Neuronal stem cell (in vitro differentiated cells): ENCODE measurements around the gene TALDO1.
A peak's percentile ranks its signal among the peaks of the same experiment; 100 is the strongest.

Experiments
- DNase-seq: peaks from one replicate; pipeline ENCODE4 v3.0.0-alpha.2; 2013; ENCODE audit warnings: low spot score
- H2AFZ ChIP-seq: one replicate; pipeline ENCODE4 v1.6.1; 2013; ENCODE audit warnings: mild to moderate bottlenecking, low read length, inconsistent platforms
- H2AK5ac ChIP-seq: 2 replicates; pipeline ENCODE4 v1.6.1; 2013; ENCODE audit warnings: low read depth, mild to moderate bottlenecking, inconsistent platforms, low read length, moderate library complexity, mixed read lengths
- H2BK120ac ChIP-seq: 2 replicates; pipeline ENCODE4 v1.6.1; 2013; ENCODE audit warnings: low read depth, mild to moderate bottlenecking, inconsistent platforms, low read length, moderate library complexity, mixed read lengths
- H2BK12ac ChIP-seq: one replicate; pipeline ENCODE4 v1.6.1; 2013; ENCODE audit warnings: low read length, inconsistent platforms
- H2BK15ac ChIP-seq: 2 replicates; pipeline ENCODE4 v1.6.1; 2013; ENCODE audit warnings: mild to moderate bottlenecking, low read length, inconsistent platforms, mixed read lengths
- H2BK5ac ChIP-seq: one replicate; pipeline ENCODE4 v1.6.1; 2013; ENCODE audit warnings: inconsistent platforms, mild to moderate bottlenecking, low read length, moderate library complexity
- H3K14ac ChIP-seq: one replicate; pipeline ENCODE4 v1.6.1; 2013; ENCODE audit warnings: low read length, inconsistent platforms
- H3K18ac ChIP-seq: 2 replicates; pipeline ENCODE4 v1.6.1; 2013; ENCODE audit warnings: low read length, inconsistent platforms
- H3K23ac ChIP-seq: 2 replicates; pipeline ENCODE4 v1.6.1; 2013; ENCODE audit warnings: low read depth, mild to moderate bottlenecking, mixed read lengths, low read length, inconsistent platforms; ENCODE audit not compliant: poor library complexity
- H3K27ac ChIP-seq: replicated peaks from 3 replicates; pipeline ENCODE4 v1.5.1; 2013; ENCODE audit warnings: low read length, inconsistent platforms
- H3K27me3 ChIP-seq, 3 experiments: 2 replicates each; pipeline ENCODE4 v1.6.1; 2013; ENCODE audit warnings: low read length in 3 of 3, mild to moderate bottlenecking in 2 of 3, inconsistent platforms in 1 of 3, low read depth in 1 of 3, mixed read lengths in 1 of 3, moderate library complexity in 1 of 3; ENCODE audit not compliant: control insufficient read depth in 3 of 3, insufficient read depth in 3 of 3
- H3K36me3 ChIP-seq, 2 donors: replicated peaks in 1 of 2; 2 replicates each; pipeline ENCODE4 v1.6.1; 2013; ENCODE audit warnings: low read length in 2 of 2; ENCODE audit not compliant: control insufficient read depth in 2 of 2, insufficient read depth in 2 of 2
- H3K4ac ChIP-seq: 2 replicates; pipeline ENCODE4 v1.6.1; 2013; ENCODE audit warnings: inconsistent platforms, mild to moderate bottlenecking, low read length, moderate library complexity
- H3K4me1 ChIP-seq, 2 donors: 1 replicate in 1 of 2; 2 replicates in 1 of 2; pipeline ENCODE4 v1.6.1; 2013; ENCODE audit warnings: low read length in 2 of 2, low read depth in 1 of 2; ENCODE audit not compliant: control insufficient read depth in 2 of 2, insufficient read depth in 1 of 2
- H3K4me2 ChIP-seq: one replicate; pipeline ENCODE4 v1.6.1; 2013; ENCODE audit warnings: mild to moderate bottlenecking, low read length, inconsistent platforms; ENCODE audit not compliant: insufficient read depth, poor library complexity, severe bottlenecking
- H3K4me3 ChIP-seq, 2 donors: 2 replicates each; pipeline ENCODE4 v1.5.1; 2013; ENCODE audit warnings: low read length in 2 of 2, mild to moderate bottlenecking in 2 of 2, inconsistent platforms in 1 of 2, moderate library complexity in 1 of 2
- H3K79me1 ChIP-seq: one replicate; pipeline ENCODE4 v1.6.1; 2013; ENCODE audit warnings: low read depth, mild to moderate bottlenecking, inconsistent platforms, low read length, moderate library complexity
- H3K9ac ChIP-seq: one replicate; pipeline ENCODE4 v1.6.1; 2013; ENCODE audit warnings: mild to moderate bottlenecking, low read depth, low read length, inconsistent platforms; ENCODE audit not compliant: poor library complexity
- H3K9me3 ChIP-seq, 2 donors: replicated peaks in 1 of 2; 2 replicates each; pipeline versions ENCODE3 to v1.6.1; 2013; ENCODE audit warnings: low read length in 2 of 2, mild to moderate bottlenecking in 2 of 2, inconsistent platforms in 1 of 2, low read depth in 1 of 2, mixed read lengths in 1 of 2, moderate library complexity in 1 of 2; ENCODE audit not compliant: control insufficient read depth in 2 of 2, insufficient read depth in 1 of 2
- H4K8ac ChIP-seq: one replicate; pipeline ENCODE4 v1.6.1; 2013; ENCODE audit warnings: low read depth, mild to moderate bottlenecking, inconsistent platforms, low read length, moderate library complexity
- H4K91ac ChIP-seq: one replicate; pipeline ENCODE4 v1.6.1; 2013; ENCODE audit warnings: low read length, low read depth, mild to moderate bottlenecking, inconsistent platforms; ENCODE audit not compliant: poor library complexity
- WGBS, 2 donors: extraction: QIAGEN DNeasy Blood & Tissue Kit; methylation state at CpG; one replicate each; pipeline ENCODE4 v1.1.7; 2013; ENCODE audit warnings: missing lambda C conversion rate in 2 of 2, mixed read lengths in 1 of 2; ENCODE audit not compliant: insufficient read length in 2 of 2, insufficient replicate concordance in 1 of 2; ENCODE audit errors: extremely low coverage in 2 of 2; 5-methylcytosine and 5-hydroxymethylcytosine counted together

The TALDO1 gene

GRCh38 chr11:706439-706956, 40.8 kb upstream of the TALDO1 start:
- no CpG with 5 or more reads among the region's 22 CpGs for WGBS, 2 donors

GRCh38 chr11:706957-707816, 40.1 kb upstream of the TALDO1 start:
- H3K27me3 ChIP-seq, result peaks cover 0 to 18% (median 0%) of the 10 kb centered on the region in 3 experiments
- H3K4me3 ChIP-seq, result peak overlapping the region in 1 of 2 donors; percentile 59
- H2BK12ac ChIP-seq, result peak overlapping the region; percentile 75
- H3K79me1 ChIP-seq, result peaks cover 2% of the 10 kb centered on the region
- H3K4me1 ChIP-seq, result peaks cover 12 to 17% of the 10 kb centered on the region in 2 donors
- peak overlapping the region; percentile 98 for H2AK5ac ChIP-seq
- H2BK5ac ChIP-seq, result peak overlapping the region; percentile 75
- peak overlapping the region; percentile 84 for H3K9ac ChIP-seq
- peak overlapping the region; percentile 78 for H3K18ac ChIP-seq
- peak overlapping the region; percentile 87 for H2BK120ac ChIP-seq
- no CpG with 5 or more reads among the region's 30 CpGs for WGBS, 2 donors
- H3K36me3 ChIP-seq, result peaks cover 2 to 9% of the 10 kb centered on the region in 2 donors
- peak overlapping the region; percentile 74 for H2AFZ ChIP-seq
- peak overlapping the region; percentile 0 for H4K8ac ChIP-seq
- peak overlapping the region; percentile 73 for H3K4me2 ChIP-seq
- no peaks in the 10 kb centered on the region for H3K9me3 ChIP-seq
- H3K4ac ChIP-seq, result peak overlapping the region; percentile 53
- H3K23ac ChIP-seq, result peak overlapping the region; percentile 85
- H3K27ac ChIP-seq, result no peak overlapping the region
- no peak overlapping the region for H4K91ac ChIP-seq
- H3K14ac ChIP-seq, result peak overlapping the region; percentile 82
- no peak for DNase-seq
- peak overlapping the region; percentile 98 for H2BK15ac ChIP-seq

More at GRCh38 chr11:706439-706956, 40.8 kb upstream of the TALDO1 start:
- H3K27me3 ChIP-seq, result peaks cover 0 to 18% (median 0%) of the 10 kb centered on the region in 3 experiments
- H4K91ac ChIP-seq, result no peak overlapping the region
- peak overlapping the region in 1 of 2 donors; percentile 59 for H3K4me3 ChIP-seq
- H3K4ac ChIP-seq, result no peak overlapping the region
- no peak overlapping the region for H2BK12ac ChIP-seq
- peak overlapping the region; percentile 73 for H3K4me2 ChIP-seq
- H3K9ac ChIP-seq, result peak overlapping the region; percentile 84
- no peak for DNase-seq
- peak overlapping the region; percentile 98 for H2BK15ac ChIP-seq
- peak overlapping the region; percentile 85 for H3K23ac ChIP-seq
- H3K18ac ChIP-seq, result peak overlapping the region; percentile 91
- peak overlapping the region; percentile 87 for H2BK120ac ChIP-seq
- H3K27ac ChIP-seq, result no peak overlapping the region
- no peaks in the 10 kb centered on the region for H3K9me3 ChIP-seq
- peak overlapping the region; percentile 74 for H2AFZ ChIP-seq
- no peak overlapping the region for H3K14ac ChIP-seq
- peaks cover 2% of the 10 kb centered on the region for H3K79me1 ChIP-seq
- peak overlapping the region; percentile 75 for H2BK5ac ChIP-seq
- H3K4me1 ChIP-seq, result peaks cover 12 to 17% of the 10 kb centered on the region in 2 donors
- peaks cover 2 to 15% of the 10 kb centered on the region in 2 donors for H3K36me3 ChIP-seq
- H2AK5ac ChIP-seq, result peak overlapping the region; percentile 98
- H4K8ac ChIP-seq, result peak overlapping the region; percentile 0

GRCh38 chr11:707817-708420, 39.3 kb upstream of the TALDO1 start:
- Histone ChIP-seq H2BK12ac (peak overlapping the region; percentile 14), H3K14ac (peak overlapping the region; percentile 21), H3K9ac (no peak overlapping the region), H2AFZ (no peak overlapping the region), H2BK5ac (no peak overlapping the region), H3K4me3 (no peak overlapping the region), H3K27ac (no peak overlapping the region), H4K8ac (no peak overlapping the region), H3K4ac (peak overlapping the region; percentile 53), H3K79me1 (peaks cover 2% of the 10 kb centered on the region), H3K4me1 (peaks cover 12 to 17% of the 10 kb centered on the region in 2 donors), H2AK5ac (peak overlapping the region; percentile 98), H4K91ac (no peak overlapping the region), H3K36me3 (peaks cover 2 to 9% of the 10 kb centered on the region in 2 donors), H3K4me2 (no peak overlapping the region), H2BK120ac (no peak overlapping the region), H2BK15ac (peak overlapping the region; percentile 98), H3K9me3 (no peaks in the 10 kb centered on the region), H3K27me3 (peaks cover 0 to 18% (median 0%) of the 10 kb centered on the region in 3 experiments), H3K18ac (peak overlapping the region; percentile 78), H3K23ac (peak overlapping the region; percentile 85)
- WGBS, 2 donors, result no CpG with 5 or more reads among the region's 16 CpGs
- no peak for DNase-seq
